ENCODE measurements around the gene CRABP2. TPM values are rescaled to one million over a fixed set of nuclear protein-coding genes. Genes with fewer than 3 reads are reported as not detected.

The CRABP2 gene
- total and polyA plus RNA-seq, 2 of the 13 experiments (the other 11 are each of a cell fraction or from before 2014, with no cell fraction given): 0.40 to 0.60 TPM

DNA sequence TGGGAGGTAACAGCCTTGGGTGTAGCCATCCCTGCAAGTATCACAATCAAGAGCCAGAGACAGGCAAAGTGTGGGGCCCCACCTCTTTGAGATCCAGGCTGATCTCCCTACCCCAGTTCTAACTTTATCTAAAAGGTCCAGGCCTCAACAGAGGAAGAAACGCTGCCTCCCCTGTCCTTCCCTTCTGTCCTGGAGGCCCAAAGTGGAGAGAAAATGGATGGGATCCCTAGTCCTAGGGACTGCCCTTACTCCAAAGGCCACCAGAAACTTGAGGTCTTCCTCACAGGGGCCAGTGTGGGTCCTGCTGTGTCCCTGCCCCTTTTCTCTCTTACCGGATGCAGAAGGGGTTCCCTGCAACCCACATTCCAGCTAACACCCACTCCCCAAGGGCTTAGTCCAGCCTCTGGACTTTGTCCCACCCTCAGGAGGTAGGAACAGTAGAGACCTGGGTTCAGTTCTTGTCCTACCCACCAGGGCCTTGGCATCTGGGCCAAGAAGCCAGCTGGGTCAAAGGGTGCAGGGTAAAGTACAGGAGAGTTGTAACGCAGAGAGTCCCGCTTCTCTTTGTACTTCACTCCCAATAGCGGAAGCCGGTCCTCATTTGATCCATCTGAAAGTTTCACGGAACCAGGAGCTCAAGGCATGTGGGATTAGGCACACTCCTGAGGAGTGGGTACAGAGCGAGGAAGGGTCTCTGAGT is 44.2 kb upstream of the CRABP2 start (continued):
- TF ChIP-seq ZNF33B (CRISPR knock-in tag; IDR thresholded peaks at IDR 0.05) (no peak), SNAPC2 (CRISPR knock-in tag; IDR thresholded peaks at IDR 0.05) (no peak), POLR2AphosphoS2 (IDR thresholded peaks at IDR 0.05; ENCODE audit: low read depth, low read length) (no peak), RXRB (CRISPR knock-in tag; IDR thresholded peaks at IDR 0.05; ENCODE audit: borderline replicate concordance) (peak; percentile 42; the same call in 1 of the 2 replicates), MTF1 (CRISPR knock-in tag; IDR thresholded peaks at IDR 0.05) (no peak), TAF15 (IDR thresholded peaks at IDR 0.05; ENCODE audit: low read depth, low read length, poor library complexity, severe bottlenecking) (no peak), IKZF1 (IDR thresholded peaks at IDR 0.05) (no peak), ZNF34 (CRISPR knock-in tag; IDR thresholded peaks at IDR 0.05; ENCODE audit: borderline replicate concordance) (no peak), NCOA5 (CRISPR knock-in tag; IDR thresholded peaks at IDR 0.05) (no peak), ZFYVE20 (CRISPR knock-in tag; IDR thresholded peaks at IDR 0.05; ENCODE audit: borderline replicate concordance, low read depth) (no peak), HES4 (CRISPR knock-in tag; IDR thresholded peaks at IDR 0.05; ENCODE audit: borderline replicate concordance) (no peak), ZNF354B (CRISPR knock-in tag; IDR thresholded peaks at IDR 0.05) (no peak), SP4 (CRISPR knock-in tag; IDR thresholded peaks at IDR 0.05) (no peak)
- TF ChIP-seq, protein P1, sequence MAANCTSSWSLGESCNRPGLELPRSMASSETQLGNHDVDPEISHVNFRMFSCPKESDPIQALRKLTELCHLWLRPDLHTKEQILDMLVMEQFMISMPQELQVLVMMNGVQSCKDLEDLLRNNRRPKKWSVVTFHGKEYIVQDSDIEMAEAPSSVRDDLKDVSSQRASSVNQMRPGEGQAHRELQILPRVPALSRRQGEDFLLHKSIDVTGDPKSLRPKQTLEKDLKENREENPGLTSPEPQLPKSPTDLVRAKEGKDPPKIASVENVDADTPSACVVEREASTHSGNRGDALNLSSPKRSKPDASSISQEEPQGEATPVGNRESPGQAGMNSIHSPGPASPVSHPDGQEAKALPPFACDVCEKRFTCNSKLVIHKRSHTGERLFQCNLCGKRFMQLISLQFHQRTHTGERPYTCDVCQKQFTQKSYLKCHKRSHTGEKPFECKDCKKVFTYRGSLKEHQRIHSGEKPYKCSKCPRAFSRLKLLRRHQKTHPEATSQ (CRISPR knock-in tag; IDR thresholded peaks at IDR 0.05; ENCODE audit: borderline replicate concordance): no peak
- TF ChIP-seq, protein P2, sequence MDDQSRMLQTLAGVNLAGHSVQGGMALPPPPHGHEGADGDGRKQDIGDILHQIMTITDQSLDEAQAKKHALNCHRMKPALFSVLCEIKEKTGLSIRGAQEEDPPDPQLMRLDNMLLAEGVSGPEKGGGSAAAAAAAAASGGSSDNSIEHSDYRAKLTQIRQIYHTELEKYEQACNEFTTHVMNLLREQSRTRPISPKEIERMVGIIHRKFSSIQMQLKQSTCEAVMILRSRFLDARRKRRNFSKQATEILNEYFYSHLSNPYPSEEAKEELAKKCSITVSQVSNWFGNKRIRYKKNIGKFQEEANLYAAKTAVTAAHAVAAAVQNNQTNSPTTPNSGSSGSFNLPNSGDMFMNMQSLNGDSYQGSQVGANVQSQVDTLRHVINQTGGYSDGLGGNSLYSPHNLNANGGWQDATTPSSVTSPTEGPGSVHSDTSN (CRISPR knock-in tag; IDR thresholded peaks at IDR 0.05; ENCODE audit: borderline replicate concordance): no peak
- TF ChIP-seq, protein P3, sequence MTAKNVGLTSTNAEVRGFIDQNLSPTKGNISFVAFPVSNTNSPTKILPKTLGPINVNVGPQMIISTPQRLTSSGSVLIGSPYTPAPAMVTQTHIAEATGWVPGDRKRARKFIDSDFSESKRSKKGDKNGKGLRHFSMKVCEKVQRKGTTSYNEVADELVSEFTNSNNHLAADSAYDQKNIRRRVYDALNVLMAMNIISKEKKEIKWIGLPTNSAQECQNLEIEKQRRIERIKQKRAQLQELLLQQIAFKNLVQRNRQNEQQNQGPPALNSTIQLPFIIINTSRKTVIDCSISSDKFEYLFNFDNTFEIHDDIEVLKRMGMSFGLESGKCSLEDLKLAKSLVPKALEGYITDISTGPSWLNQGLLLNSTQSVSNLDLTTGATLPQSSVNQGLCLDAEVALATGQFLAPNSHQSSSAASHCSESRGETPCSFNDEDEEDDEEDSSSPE (CRISPR knock-in tag; IDR thresholded peaks at IDR 0.05): no peak
- TF ChIP-seq, protein P4, sequence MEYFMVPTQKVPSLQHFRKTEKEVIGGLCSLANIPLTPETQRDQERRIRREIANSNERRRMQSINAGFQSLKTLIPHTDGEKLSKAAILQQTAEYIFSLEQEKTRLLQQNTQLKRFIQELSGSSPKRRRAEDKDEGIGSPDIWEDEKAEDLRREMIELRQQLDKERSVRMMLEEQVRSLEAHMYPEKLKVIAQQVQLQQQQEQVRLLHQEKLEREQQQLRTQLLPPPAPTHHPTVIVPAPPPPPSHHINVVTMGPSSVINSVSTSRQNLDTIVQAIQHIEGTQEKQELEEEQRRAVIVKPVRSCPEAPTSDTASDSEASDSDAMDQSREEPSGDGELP (IDR thresholded peaks at IDR 0.05; ENCODE audit: borderline replicate concordance, low read depth): peak; percentile 50; the same call in 1 of the 2 replicates
- TF ChIP-seq, protein P5, sequence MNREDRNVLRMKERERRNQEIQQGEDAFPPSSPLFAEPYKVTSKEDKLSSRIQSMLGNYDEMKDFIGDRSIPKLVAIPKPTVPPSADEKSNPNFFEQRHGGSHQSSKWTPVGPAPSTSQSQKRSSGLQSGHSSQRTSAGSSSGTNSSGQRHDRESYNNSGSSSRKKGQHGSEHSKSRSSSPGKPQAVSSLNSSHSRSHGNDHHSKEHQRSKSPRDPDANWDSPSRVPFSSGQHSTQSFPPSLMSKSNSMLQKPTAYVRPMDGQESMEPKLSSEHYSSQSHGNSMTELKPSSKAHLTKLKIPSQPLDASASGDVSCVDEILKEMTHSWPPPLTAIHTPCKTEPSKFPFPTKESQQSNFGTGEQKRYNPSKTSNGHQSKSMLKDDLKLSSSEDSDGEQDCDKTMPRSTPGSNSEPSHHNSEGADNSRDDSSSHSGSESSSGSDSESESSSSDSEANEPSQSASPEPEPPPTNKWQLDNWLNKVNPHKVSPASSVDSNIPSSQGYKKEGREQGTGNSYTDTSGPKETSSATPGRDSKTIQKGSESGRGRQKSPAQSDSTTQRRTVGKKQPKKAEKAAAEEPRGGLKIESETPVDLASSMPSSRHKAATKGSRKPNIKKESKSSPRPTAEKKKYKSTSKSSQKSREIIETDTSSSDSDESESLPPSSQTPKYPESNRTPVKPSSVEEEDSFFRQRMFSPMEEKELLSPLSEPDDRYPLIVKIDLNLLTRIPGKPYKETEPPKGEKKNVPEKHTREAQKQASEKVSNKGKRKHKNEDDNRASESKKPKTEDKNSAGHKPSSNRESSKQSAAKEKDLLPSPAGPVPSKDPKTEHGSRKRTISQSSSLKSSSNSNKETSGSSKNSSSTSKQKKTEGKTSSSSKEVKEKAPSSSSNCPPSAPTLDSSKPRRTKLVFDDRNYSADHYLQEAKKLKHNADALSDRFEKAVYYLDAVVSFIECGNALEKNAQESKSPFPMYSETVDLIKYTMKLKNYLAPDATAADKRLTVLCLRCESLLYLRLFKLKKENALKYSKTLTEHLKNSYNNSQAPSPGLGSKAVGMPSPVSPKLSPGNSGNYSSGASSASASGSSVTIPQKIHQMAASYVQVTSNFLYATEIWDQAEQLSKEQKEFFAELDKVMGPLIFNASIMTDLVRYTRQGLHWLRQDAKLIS (CRISPR knock-in tag; IDR thresholded peaks at IDR 0.05): no peak
- TF ChIP-seq, protein P6, sequence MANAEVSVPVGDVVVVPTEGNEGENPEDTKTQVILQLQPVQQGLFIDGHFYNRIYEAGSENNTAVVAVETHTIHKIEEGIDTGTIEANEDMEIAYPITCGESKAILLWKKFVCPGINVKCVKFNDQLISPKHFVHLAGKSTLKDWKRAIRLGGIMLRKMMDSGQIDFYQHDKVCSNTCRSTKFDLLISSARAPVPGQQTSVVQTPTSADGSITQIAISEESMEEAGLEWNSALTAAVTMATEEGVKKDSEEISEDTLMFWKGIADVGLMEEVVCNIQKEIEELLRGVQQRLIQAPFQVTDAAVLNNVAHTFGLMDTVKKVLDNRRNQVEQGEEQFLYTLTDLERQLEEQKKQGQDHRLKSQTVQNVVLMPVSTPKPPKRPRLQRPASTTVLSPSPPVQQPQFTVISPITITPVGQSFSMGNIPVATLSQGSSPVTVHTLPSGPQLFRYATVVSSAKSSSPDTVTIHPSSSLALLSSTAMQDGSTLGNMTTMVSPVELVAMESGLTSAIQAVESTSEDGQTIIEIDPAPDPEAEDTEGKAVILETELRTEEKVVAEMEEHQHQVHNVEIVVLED (CRISPR knock-in tag; IDR thresholded peaks at IDR 0.05; ENCODE audit: borderline replicate concordance): no peak
